ENCODE measurements around the gene CDK6.

Gene CDK6

GRCh38 chr7:92671505-92672169 is 164.7 kb downstream of the CDK6 start:
- TF ChIP-seq CTCF (IDR thresholded peaks at IDR 0.05), result no peak

- TF ChIP-seq CTCF (IDR thresholded peaks at IDR 0.05), result no peak
Observed at GRCh38 chr7:92670204-92670851, 166.0 kb downstream of the CDK6 start.

GRCh38 chr7:92669616-92670165 is 166.7 kb downstream of the CDK6 start:
- no peak for TF ChIP-seq CTCF (IDR thresholded peaks at IDR 0.05)

GRCh38 chr7:92668564-92668963 is 167.8 kb downstream of the CDK6 start:
- no peak for TF ChIP-seq CTCF (IDR thresholded peaks at IDR 0.05)

- no peak for TF ChIP-seq CTCF (IDR thresholded peaks at IDR 0.05)
Observed at GRCh38 chr7:92667816-92668535, 168.4 kb downstream of the CDK6 start.

- no peak for TF ChIP-seq CTCF (IDR thresholded peaks at IDR 0.05)
Observed at GRCh38 chr7:92665926-92666325, 170.4 kb downstream of the CDK6 start.

- no peak for TF ChIP-seq CTCF (IDR thresholded peaks at IDR 0.05)
Observed at GRCh38 chr7:92661651-92662050, 174.7 kb downstream of the CDK6 start.

Measured in LNCAP (cell line).